HG03565 (cell line): ENCODE measurements around the gene INO80.

Experiments
- ATAC-seq: cut with Tn5 transposase; IDR thresholded peaks from one replicate; pipeline ENCODE4 v1.9.1; 2021; ENCODE audit warnings: mild to moderate bottlenecking, moderate library complexity; ENCODE audit not compliant: unreplicated experiment

Gene INO80

GRCh38 chr15:40933517-40933902 is 182.6 kb downstream of the INO80 start:
- no peak for ATAC-seq

GRCh38 chr15:40932649-40933516 is 183.2 kb downstream of the INO80 start:
- no peak for ATAC-seq

GRCh38 chr15:40932156-40932555 is 183.9 kb downstream of the INO80 start:
- no peak for ATAC-seq

GRCh38 chr15:40931300-40932142 is 184.6 kb downstream of the INO80 start:
- ATAC-seq = no peak

- no peak for ATAC-seq
Measured at GRCh38 chr15:40930430-40931299, 185.4 kb downstream of the INO80 start.

- no peak for ATAC-seq
Measured at GRCh38 chr15:40929660-40930429, 186.2 kb downstream of the INO80 start.
